Measurements from ENCODE around the gene ARAP2.

- TF ChIP-seq CTCF (IDR thresholded peaks at IDR 0.05; ENCODE audit: poor library complexity) (no peak), EZH2 (IDR thresholded peaks at IDR 0.05; ENCODE audit: borderline replicate concordance) (no peak)
These were observed 177.2 kb downstream of the ARAP2 start for GRCh38 chr4:36067116-36067515.
